Endothelial cell of umbilical vein (primary cell): ENCODE data around the gene TTC4.

Experiments
- CTCF ChIP-seq, 2 donors: IDR thresholded peaks; 1 replicate in 1 of 2; 2 replicates in 1 of 2; pipeline ENCODE4 v1.5.1; 2011; ENCODE audit warnings: low read length in 2 of 2, mild to moderate bottlenecking in 2 of 2, moderate library complexity in 2 of 2, control low read depth in 1 of 2, inconsistent platforms in 1 of 2, low read depth in 1 of 2; ENCODE audit not compliant: insufficient read depth in 1 of 2; ENCODE audit errors: extremely low read depth in 1 of 2
- EZH2 ChIP-seq: IDR thresholded peaks from 2 replicates; pipeline ENCODE4 v1.6.1; 2012; ENCODE audit warnings: borderline replicate concordance, low read depth, mild to moderate bottlenecking, moderate library complexity, low read length, inconsistent platforms; ENCODE audit not compliant: severe bottlenecking
- POLR2A ChIP-seq: IDR thresholded peaks from 2 replicates; pipeline ENCODE4 v1.6.1; 2012; ENCODE audit warnings: low read depth, mild to moderate bottlenecking, control low read depth, low read length
- POLR2AphosphoS5 ChIP-seq: IDR thresholded peaks from 2 replicates; pipeline ENCODE4 v1.6.1; 2012; ENCODE audit warnings: low read depth, mild to moderate bottlenecking, control low read depth, low read length, moderate library complexity; ENCODE audit not compliant: insufficient read depth

- TF ChIP-seq CTCF (IDR thresholded peaks at IDR 0.05; ENCODE audit: extremely low read depth in 1 of 2, insufficient read depth in 1 of 2, low read depth in 1 of 2, low read length in 2 of 2) (no peak), POLR2AphosphoS5 (no peak), EZH2 (no peak), POLR2A (no peak)
Observed at GRCh38 chr1:54750596-54750995, 34.9 kb downstream of the TTC4 start.
